ENCODE measurements around the gene AGAP1.

The AGAP1 gene

DNA sequence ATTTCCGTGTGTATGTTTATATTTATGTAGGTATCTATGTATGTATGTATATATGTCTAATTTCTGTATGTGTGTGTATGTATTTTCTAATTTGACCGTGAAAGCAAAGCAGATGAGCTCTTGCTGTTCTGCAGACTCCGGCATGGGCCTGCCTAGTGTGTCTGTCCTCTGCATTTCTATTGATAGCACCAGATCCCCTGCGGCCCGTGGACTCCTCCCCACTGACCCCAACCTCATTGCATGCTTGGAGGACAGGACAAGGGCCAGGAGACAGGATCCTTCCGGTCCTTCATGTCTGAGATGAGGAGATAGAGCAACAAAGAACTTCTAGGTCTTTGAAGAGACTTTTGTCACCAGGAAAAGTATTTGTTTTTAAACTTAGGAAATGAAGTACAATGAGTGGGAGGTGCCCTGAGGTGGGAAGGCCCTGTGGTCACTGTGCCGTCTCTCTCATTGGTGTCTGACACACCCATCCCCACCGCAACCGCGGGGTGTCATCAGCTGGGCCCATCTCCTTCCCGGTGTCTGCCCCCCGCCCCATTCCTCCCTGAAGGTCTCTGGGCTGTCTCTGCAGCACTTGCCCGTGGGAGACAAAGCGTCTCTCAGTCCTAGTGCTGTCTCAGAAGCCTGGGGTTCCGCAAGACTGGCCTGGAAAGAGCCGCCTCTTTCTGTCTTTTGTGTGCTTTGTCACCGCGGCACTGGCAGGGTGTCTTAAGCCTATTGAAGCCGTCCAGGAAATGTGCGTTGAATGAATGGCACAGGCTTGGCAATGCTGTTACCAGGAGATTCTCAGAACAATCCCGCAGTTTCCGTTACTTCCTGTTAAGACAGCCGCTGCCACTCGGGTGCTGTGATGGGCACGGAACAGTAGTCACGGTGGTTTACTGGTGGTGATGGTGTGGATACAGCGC lies 216.4 kb downstream of the AGAP1 start:
- DNase-seq (ENCODE audit: low read depth, low spot score), result no peak

DNA sequence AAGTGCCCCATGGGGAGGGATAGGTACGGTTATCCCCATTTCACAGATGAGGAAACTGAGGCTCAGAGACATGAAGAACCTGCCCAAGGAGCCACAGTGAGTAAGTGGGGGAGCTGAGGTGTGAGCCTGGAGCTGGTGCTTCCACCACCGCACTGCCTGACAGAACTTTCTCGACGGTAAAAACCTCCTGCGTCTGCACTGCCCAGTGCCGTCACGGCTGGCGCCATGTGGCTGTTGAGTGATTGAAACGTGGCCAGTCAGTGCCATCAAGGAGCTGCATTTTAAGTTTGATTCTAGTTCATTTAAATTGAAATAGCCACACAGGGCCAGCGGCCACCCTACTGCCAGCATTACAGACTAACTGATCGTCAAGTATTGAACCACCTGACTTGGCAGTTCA lies 217.1 kb downstream of the AGAP1 start:
- no peak for DNase-seq (ENCODE audit: low read depth, low spot score)

DNA sequence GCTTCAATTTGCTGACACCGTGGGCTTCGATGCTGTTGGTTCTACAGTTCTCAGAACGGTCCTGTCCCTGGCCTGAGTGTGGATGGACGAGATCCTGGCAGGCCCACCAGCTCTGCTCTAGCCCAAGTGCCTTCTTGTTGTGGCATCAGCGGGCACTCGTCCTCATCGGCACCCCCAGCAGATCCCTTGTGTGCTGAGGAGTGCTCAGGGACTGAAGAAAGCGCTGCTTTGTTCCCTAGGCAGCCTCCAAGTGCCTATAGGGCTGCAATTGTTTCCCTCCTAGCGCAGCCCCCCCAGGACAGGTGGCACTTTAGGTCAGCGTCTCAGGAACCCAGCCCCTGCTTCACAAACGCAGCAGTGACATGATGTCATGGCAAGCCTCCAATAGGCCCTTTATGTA lies 217.7 kb downstream of the AGAP1 start:
- no peak for DNase-seq (ENCODE audit: low read depth, low spot score)

DNA sequence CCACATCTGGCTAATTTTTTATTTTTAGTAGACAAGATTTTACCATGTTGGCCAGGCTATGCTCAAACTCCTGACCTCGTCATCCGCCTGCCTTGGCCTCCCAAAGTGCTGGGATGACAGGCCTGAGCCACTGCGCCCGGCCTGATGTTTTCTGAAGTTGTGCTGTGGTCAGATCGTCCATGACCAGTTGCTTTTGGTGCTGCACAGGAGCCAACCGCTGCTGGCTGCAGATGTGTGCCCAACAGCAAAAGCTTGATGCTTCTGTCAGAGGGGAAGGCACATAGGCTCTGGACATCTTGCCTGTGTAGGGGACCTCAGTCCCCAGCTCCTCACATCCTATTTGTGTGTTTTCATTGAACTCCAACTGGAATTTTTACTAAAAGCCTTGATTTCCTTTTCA lies 218.3 kb downstream of the AGAP1 start:
- no peak for DNase-seq (ENCODE audit: low read depth, low spot score)

DNA sequence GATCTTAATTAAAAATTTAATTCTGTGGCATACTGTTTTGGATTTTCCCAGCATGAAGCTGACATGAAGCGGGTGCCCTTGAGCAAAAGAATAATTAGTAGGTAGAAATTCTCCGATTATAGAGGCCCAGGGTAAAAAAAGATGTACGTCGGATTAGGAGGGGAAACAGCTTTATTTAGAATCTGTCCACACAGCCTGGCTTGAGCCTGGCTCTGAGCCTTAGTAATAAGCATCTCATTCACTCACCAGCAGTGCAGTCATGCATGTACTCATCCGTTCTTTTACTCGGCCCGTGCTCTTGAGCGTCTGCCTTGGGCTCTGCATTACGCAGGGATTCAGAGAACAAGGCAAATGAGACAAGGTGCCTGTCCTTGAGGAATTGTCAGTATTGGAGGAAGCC lies 219.3 kb downstream of the AGAP1 start:
- no peak for DNase-seq (ENCODE audit: low read depth, low spot score)

DNA sequence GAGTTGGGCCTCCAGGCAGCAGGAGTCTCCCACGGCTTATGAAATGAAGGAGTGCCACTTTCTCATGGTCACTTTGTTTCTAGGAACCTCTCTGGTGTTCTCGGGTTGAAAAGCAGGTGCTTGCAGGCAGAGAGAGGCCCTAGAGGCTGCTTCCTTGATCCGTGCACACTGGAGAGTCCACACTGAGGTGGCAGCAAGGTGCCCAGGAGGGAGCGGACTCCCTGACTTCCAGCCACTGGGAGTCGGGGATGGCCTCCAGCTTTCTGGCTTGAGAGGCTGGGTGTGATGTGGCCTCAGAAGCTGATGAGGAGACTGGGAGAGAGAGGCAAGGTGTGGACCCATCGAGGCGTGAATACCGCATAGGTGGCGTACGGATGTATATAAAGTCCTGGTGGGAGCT lies 221.8 kb downstream of the AGAP1 start:
- no peak for DNase-seq (ENCODE audit: low read depth, low spot score)

DNA sequence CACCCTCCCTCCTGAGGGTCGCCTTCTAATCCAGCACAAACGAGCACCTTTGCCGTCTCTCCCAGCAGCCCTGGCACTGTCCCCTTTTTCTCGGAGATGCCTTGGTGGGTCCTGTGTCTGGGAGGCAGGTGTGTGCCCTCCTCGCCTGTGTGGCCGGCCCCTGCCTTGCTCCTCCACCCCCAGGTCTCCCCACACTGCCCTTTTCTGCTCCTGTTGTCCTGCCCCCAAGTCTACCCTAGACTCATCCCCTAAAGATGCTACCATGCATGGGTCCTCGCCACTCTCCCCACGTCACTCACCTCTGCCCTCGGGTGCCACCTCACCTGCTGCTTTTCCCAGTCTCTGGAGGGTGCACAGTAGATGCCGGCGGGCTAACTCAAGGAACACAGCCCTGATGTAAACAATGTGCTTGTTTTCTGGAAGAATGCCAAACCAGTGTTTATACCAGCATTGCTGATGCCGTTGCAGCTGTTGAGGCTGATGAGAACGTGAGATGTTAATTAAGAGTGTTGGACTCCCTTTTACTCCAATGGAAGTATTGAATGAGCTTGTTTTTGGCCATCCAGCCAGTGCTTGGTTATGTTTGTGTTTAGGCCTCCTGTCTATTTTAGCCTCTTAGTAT lies 223.1 kb downstream of the AGAP1 start:
- no peak for DNase-seq (ENCODE audit: low read depth, low spot score)

DNA sequence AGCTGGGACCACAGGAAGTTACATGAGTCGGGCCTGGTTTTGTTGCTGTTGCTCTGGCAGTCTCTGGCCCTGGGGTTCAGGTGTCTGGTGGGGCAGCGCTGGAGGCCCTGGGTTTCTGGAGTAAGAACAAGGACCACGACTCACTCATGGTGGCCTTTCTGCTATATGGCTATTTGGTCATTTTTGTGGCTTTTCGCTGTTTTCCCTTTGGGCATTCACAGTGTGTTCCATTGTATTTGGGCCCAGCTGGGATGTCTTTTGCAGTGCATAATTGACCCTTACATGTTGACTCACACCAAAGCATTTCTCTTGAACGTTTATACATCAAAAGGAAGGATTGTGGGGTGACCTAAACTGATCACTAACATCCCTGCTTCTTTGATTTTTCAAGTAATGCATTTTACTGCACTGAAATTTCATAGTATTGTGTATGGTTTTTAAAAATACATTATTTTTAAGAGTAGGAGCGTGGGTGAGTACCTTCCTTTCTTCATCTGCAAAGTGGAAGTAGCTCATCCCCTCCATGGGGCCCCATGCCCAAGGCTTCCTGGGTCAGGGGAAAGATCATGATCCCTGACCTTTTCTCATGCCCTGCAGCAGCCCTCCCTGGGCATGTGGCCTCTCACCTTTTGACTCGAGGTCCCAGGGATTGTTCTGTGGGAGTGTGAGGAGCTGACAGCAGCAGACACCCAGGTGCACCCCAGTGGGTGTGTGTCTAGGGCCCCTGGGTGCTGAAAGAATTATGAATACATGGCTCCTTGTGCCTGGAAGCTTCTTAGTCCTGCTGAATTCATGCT lies 225.5 kb downstream of the AGAP1 start:
- no peak for DNase-seq (ENCODE audit: low read depth, low spot score)

DNA sequence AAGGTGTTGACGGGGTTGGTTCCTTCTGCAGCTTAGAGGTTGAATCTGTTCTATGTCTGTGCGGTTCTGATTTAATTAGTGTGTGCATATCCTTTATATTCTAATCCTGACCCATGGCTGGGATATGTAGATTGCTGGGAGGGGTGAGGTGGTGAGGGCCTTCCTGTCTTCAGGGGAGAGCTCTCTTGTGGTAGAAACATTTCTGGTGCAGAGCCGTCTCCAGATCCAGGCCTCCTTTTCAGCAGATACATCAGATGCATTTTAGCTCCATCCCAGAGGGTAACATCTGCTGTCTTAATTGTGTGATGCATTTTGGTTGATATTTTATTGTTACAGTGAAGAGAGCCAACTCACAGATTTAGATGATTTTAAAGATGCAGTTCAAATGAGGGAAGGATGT lies 227.8 kb downstream of the AGAP1 start:
- DNase-seq (ENCODE audit: low read depth, low spot score), result no peak

DNA sequence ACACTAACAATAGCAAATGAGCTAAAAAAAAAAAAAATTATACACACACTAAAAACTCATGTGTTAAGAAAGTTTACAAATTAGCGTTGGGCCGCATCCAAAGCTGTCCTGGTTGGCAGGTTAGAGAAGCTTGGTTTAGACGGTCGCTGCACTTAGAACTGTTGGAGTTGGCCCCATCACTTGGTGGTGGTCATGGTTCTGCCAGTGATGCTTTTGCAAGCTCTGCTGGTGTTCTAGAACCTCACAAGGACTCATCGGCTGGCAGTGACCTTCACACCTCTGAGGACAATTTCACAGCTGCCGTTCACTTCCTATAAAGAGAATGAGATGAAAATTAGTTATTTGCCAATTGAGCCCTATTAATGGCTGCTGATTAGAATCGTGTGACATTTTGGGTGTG lies 229.0 kb downstream of the AGAP1 start:
- DNase-seq (ENCODE audit: low read depth, low spot score), result no peak

DNA sequence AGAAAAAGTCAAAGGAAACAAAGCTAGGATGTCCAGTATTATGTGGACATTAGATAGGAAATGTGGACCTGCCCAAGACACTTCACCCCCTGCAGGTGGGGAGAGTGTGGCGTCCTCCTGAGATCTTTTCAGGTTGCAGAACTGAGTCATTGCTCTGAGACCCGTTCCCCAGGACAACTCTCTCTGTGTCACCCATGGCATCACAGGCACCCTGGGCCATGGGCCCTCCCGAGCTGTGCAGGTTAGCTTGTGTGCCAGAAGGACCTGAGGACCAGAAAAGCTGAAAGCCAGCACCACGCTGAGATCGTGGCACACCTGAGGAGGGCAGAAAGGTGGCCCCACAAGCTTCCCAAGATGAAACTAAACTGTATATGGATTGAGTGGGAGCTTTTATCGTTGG lies 229.5 kb downstream of the AGAP1 start:
- DNase-seq (ENCODE audit: low read depth, low spot score), result no peak

DNA sequence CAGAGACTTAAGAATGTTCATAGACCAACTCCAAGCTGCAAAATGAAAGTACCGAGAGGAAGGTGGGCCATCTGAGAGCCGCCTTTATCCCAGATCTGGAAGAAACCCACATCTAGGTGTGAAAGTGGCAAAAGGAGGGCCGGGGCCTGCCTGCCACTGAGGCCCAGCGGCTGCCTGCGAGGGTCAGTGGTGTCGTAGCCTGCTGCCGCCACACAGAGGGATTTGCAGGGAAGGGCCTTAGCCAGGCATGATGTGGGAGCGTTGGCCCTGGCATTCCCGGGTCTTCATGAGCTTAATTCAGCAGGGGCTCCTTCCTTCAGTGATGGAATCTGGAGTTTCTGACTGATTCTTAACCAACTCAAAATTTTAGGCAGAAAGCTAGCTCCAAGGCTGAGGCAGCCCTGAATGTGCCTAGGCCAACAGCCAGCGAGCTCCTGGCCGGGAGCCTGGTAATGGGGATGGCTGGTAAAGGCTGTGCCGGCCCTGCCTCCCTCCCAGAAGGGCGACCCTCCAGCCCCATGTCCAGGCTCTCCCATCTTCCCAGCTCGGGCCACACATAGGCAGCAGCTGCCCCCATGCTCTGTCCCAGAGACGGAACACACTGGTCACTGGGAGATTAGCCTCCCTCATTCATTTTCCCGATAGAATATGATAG lies 230.1 kb downstream of the AGAP1 start:
- DNase-seq (ENCODE audit: low read depth, low spot score), result no peak

DNA sequence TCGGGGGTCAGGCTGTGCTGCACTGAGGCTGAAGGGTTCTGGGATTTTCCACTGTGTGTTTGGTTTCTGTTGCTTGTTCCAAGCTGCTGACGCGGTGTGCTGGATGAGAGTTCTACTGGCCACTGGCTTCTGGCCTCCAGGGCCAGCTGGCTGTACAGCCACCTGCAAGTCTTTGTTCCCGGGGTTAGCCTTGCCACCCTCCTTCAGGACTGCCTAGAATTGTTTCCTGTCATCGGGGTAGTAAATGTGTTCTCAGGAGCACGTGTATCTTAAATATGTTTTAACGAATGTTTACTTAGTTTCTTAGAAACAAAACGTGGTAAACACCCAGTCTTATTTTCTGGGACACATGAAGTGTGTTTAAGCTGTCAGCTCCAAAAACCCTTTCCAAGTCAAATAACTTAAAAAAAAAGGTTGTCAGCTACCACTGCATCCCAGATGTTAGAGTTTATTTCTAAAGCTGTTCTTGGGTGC lies 231.2 kb downstream of the AGAP1 start:
- no peak for DNase-seq (ENCODE audit: low read depth, low spot score)

DNA sequence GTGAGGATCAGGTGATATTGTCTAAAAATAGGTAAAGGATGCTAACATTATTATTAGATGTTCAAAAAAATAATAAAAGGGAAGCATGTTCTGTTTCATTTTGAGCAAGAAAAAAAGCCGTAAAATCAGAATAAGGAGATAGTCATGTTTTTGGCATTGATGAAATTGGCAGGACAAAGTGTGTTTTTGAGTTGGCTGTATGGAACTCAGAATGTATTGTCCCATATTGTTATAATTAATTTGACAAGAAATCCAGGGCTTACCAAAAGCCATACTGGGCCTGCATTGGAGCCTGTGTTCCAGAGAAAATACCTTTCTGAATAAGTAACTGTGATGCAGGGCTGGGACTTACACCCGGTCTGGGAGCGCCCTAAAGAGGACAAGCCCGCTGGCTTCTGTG lies 232.0 kb downstream of the AGAP1 start:
- no peak for DNase-seq (ENCODE audit: low read depth, low spot score)

DNA sequence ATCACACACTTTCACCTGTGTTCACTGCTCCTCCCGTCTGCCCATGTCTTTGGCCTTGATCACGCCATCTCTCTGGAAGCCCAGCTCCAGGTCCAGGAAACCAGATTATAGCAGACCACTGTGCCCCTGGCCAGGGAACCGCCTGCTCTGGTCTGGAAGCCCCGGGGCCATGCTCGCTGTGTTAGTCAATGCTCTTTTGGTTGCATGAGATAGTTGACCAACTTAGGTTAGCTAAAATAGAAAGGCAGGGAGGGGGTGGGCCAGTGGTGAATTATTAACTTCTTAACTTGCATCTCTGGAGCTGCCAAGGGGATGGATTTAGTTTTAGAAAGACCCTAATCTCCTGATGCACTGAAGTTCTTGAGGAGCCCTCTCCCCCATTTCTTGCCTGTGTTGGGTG lies 232.7 kb downstream of the AGAP1 start:
- DNase-seq (ENCODE audit: low read depth, low spot score), result no peak

DNA sequence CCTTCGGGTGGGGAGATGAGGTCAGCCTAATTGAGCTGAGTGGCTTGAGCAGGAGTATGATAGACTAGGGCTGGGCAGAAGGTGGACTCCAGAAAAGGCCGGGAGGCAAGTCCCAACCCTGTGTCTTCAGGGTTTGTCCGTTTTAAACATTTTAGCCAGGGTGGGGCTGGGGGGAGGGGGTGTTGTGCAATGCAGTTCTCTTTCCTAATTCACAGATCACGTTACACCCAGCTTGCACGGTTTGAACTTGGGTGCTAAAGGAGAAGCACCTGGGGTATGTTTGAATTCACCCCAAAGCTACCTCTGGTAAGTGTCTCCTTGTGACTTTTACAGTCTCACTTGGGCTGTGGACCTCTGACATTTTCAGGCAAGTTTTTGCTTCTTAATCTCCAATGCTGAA lies 233.3 kb downstream of the AGAP1 start:
- DNase-seq (ENCODE audit: low read depth, low spot score), result no peak

DNA sequence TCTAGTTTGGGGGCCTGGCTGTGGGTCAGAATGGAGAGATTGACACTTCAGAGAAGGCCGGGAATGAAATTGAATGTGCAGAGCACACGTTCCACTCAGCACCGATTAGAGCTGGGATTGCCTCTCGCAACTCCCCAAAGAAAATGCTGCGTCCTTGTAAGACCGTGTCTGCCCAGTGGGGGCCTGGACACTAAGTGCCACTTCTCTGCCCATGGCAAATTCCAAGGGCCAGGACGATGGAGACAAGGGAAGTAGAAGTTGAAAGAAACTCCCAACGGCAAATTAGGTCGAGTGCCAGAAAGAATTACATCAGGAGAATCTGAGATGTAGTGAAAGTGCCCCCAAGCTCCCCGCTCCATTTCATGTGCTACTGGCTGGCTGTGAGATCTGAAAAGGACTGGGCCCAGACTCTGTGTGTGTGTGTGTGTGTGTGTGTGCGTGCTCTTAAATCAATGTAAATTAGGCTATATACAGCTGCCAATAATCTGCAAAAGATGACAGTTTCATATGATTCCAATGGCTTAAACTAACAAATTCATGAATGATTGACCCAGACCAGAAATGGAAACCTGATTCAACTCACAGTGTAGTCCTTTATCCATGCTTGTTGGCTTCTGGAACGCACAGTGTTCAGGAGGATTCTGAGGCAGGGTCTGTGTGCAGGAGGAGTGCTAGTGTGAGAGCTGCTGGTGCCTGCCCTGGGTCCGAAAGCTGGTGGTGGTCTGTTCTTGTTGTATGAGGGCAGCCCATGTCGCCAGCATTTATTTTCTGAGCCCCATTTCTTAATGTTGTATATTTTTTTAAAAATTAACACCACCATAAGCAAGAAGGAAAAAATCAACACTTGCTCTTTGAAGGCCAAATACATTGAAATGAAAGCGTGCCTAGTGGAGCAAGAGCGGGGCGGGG lies 234.3 kb downstream of the AGAP1 start:
- no peak for DNase-seq (ENCODE audit: low read depth, low spot score)

DNA sequence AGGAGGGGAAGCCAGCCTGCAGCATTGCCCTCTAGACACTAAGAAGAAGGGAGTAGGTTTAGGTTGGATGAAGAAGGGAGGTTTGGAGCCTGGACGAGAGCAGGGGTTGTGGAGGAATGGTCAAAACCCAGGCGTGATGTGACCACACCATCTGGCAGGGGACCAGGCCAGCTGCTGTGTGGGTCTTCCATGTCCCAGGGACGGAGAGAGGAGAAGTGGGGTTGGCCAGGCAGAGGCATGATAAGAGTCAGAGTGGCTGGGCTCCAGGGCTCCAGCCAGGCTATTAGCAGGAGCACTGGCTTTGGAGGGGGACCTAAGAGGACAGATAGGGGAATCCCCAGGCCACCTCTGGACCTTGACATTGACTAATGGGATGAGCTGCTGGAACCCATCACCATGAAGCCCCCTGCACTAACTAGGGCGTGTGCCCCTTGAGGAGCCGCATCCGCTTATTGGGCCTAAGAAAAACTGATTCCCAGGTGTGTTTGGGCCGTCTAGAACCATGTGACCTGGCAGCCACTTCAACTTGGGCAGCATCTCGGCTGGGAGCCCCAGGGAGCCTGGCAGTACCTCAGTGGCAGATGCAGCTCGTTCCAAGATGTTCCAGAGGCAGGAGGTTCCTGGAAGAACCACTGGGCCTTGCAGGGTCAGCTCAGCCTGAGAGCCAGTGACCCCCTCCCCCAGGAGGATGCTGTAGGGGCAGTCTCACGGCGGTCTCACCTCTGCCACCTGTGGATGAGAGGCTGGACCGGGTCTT lies 235.1 kb downstream of the AGAP1 start:
- no peak for DNase-seq (ENCODE audit: low read depth, low spot score)

DNA sequence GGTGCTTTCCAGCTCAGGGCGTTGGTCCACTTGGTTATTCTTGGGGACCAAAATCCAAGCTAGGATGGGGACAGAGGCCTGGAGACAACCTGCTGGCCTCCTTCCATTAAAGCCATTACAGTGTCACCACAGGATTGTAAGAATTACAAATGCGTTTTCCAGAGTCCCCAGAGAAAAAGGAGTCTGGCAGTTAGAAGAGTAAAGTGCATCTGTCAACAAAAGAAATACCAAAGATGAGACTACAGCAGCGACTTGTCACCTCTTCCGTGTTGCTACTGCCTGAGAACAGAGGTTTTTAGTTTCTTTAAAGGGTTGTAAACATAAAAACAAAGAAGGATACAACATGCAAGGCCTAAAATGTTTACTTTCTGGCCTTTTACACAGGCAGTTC lies 235.7 kb downstream of the AGAP1 start:
- no peak for DNase-seq (ENCODE audit: low read depth, low spot score)

DNA sequence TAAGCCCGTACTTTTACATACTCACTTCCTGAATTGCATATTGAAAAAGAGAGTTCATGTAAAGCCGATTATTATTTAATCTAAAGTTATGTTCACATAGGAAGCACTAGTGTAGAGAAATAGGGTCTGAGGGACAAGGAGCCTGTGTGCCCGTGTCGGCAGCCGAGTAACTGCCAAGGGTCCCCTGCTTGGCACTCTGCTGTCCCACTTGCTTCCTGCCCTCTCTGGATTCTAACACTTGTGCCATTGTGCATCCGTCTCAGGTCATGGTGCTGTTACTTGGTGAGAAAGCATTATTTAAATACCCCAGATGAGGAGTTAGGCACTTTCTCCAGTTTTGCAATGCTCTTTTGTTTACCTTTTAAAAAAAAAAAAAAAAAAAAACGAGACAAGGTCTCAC lies 236.3 kb downstream of the AGAP1 start:
- no peak for DNase-seq (ENCODE audit: low read depth, low spot score)
